Vagina (tissue), 2 donors: ENCODE results near the gene SLC2A6.

Experiments used
- POLR2A ChIP-seq, 2 donors: fragments of 450-650 bp; IDR thresholded peaks; one replicate each; pipeline ENCODE4 v1.6.1; 2017; ENCODE audit warnings: antibody characterized with exemption in 2 of 2, mild to moderate bottlenecking in 2 of 2, moderate library complexity in 2 of 2
- TF ChIP-seq, protein P1 (sequence below), 3 experiments: fragments of 450-650 bp in 2 of 3; fragments of 200-600 bp in 1 of 3; sonication (generic) in 1 of 3; IDR thresholded peaks; one replicate each; pipeline ENCODE4 v1.5.1; 2017 to 2019; ENCODE audit warnings: antibody characterized with exemption in 3 of 3, mild to moderate bottlenecking in 2 of 3, moderate library complexity in 2 of 3

DNA sequence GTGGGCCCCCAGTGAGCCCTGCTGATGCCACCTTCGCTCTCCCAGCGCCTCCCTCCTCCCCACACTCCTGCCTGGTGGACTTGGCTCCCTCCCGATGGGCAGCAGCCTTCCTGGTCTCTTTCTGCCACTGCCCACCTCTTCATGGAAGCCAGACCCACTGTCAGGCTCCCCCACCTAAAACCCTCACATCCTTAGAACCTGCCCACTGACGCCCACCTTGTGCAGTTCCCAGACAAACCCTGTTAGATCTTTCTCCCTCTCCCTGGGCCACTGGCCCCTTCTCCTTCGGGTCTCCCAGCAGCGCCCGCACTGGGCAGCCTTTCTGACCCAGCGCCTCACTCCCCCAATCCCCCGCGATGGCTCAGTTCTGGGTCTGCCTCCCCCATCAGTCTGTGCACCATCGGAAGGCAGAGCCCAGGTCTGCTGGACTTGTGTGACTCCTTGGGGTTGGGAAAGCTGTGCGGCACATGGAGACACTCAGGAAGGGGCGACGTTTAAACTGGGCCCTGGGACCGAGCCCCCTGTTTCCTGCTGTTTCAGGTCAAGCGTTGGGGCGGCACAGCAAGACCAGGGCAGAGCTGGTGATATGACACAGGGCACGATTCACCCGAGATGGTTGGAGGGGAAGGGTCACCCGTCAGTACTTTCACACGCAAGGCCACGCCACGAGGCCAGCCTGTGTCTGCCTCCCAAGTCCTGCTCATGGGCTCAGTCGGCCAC lies 28.5 kb upstream of the SLC2A6 start:
- TF ChIP-seq, protein P1, sequence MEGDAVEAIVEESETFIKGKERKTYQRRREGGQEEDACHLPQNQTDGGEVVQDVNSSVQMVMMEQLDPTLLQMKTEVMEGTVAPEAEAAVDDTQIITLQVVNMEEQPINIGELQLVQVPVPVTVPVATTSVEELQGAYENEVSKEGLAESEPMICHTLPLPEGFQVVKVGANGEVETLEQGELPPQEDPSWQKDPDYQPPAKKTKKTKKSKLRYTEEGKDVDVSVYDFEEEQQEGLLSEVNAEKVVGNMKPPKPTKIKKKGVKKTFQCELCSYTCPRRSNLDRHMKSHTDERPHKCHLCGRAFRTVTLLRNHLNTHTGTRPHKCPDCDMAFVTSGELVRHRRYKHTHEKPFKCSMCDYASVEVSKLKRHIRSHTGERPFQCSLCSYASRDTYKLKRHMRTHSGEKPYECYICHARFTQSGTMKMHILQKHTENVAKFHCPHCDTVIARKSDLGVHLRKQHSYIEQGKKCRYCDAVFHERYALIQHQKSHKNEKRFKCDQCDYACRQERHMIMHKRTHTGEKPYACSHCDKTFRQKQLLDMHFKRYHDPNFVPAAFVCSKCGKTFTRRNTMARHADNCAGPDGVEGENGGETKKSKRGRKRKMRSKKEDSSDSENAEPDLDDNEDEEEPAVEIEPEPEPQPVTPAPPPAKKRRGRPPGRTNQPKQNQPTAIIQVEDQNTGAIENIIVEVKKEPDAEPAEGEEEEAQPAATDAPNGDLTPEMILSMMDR (IDR thresholded peaks at IDR 0.05) = no peak
- no peak for TF ChIP-seq POLR2A (IDR thresholded peaks at IDR 0.05)
